ENCODE results near the gene OTUD1. TPM values are rescaled to one million over a fixed set of nuclear protein-coding genes. Genes with fewer than 3 reads are reported as not detected.
"Not testable (repeated sequence)": the region's sequence is repeated elsewhere in the genome, so short reads cannot be mapped to it uniquely, and the experiment has no call there.

The OTUD1 gene
- total RNA-seq, 1 experiment from 2014 or later = 5.7 TPM

DNA sequence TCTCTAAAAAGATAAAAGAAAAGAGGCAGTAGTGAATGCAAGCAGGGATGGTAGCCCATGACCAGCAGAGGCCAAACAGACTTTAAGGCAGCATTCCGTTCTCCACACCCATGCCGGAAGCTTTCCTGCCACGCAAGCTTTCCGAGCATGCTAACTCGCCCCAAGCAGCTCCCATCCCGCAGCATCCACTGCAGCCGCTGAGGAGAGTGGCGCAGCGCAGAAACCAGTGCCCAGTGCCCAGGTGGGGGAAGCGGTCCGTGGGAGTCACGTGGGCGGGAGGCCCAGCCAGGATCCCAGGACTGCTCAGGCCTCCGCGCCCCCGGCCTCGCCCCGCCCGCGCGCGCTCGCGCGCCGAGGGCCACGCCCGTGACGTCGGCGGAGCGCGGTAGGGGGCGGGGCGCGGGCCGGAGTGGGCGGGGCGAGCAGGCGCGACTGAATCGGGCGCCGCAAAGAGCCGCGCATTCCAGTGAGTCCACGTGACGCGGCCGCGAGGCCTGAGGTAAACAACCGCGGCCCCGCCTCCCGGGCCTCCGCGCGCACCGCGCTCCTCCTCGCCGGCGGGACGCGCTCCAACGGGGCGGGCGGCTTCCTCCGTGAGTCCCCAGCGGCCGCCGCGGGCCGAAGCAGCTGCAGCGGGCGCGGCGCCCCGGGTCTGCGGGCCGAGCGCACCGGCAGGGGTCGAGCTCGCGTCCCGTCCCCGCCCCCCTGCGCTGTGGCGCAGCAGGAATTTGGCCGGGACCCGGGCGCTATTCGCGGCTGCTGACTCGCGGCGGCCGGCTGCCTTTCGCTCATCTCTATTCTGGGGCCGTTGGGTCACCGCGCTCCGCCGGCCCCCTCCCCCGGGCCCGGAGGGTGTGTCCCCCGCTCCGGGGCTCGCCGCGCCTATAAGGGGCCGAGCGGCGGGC lies at the start of gene OTUD1 (continued):
- no peak for TF ChIP-seq FOSL1 (IDR thresholded peaks at IDR 0.05; ENCODE audit: low read depth)
- 0 out of 2 replicates have a peak, but pooled peaks have one; percentile 45 for TF ChIP-seq EGR1 (IDR thresholded peaks at IDR 0.05; ENCODE audit: low read depth)
- TF ChIP-seq RAD21 (IDR thresholded peaks at IDR 0.05; ENCODE audit: low read depth) = no peak
- TF ChIP-seq CEBPB (IDR thresholded peaks at IDR 0.05; ENCODE audit: low read depth) = no peak
- TF ChIP-seq, protein P1, sequence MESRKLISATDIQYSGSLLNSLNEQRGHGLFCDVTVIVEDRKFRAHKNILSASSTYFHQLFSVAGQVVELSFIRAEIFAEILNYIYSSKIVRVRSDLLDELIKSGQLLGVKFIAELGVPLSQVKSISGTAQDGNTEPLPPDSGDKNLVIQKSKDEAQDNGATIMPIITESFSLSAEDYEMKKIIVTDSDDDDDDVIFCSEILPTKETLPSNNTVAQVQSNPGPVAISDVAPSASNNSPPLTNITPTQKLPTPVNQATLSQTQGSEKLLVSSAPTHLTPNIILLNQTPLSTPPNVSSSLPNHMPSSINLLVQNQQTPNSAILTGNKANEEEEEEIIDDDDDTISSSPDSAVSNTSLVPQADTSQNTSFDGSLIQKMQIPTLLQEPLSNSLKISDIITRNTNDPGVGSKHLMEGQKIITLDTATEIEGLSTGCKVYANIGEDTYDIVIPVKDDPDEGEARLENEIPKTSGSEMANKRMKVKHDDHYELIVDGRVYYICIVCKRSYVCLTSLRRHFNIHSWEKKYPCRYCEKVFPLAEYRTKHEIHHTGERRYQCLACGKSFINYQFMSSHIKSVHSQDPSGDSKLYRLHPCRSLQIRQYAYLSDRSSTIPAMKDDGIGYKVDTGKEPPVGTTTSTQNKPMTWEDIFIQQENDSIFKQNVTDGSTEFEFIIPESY (IDR thresholded peaks at IDR 0.05; ENCODE audit: extremely low read depth, insufficient replicate concordance, low read length) = no peak
- no peak for TF ChIP-seq JUND (IDR thresholded peaks at IDR 0.05)

DNA sequence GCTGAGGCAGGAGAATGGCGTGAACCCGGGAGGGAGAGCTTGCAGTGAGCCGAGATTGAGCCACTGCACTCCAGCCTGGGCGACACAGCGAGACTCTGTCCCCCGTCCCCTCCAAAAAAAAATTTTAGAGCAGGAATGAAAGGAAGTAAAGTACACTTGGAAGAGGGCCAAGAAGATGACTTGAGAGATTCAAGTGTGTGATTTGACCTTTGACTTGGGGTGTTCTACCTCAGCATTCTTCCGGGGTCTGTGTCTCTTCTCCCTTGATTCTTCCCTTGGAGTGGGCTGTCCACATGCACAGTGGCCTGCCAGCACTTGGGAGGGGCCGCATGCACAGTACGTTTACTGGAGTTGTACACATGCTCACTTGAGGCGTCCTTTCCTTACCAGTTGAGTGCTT lies 48.5 kb upstream of the OTUD1 start:
- H3K79me2 ChIP-seq (ENCODE audit: insufficient read depth, low read length); H3K27ac ChIP-seq (ENCODE audit: low read depth, low read length); CTCF ChIA-PET; POLR2A ChIA-PET; H3K9ac ChIP-seq (ENCODE audit: low read length); H3K4me1 ChIP-seq (ENCODE audit: control insufficient read depth in 1 of 2, insufficient read depth in 2 of 2, low read length in 2 of 2); H3K4me3 ChIP-seq (replicated peaks in 1 of 2; ENCODE audit: low read depth in 1 of 2, low read length in 2 of 2); H2AFZ ChIP-seq (ENCODE audit: low read depth, low read length, poor library complexity, severe bottlenecking); RAD21 ChIA-PET (ENCODE audit: low non-redundant PET in 1 of 2, low total read pairs in 2 of 2, uncharacterized antibody in 2 of 2, unreplicated experiment in 2 of 2); H3K9me2 ChIP-seq (ENCODE audit: insufficient read depth); H3K4me2 ChIP-seq (ENCODE audit: low read length); intact Hi-C loops (cut with micrococcal nuclease); H3K27me3 ChIP-seq (ENCODE audit: insufficient read depth, low read length); ATAC-seq; DNase-seq (ENCODE audit: low read depth, low spot score); H4K20me1 ChIP-seq (ENCODE audit: insufficient read depth); BruUV-seq (replicated peaks); H3K9me3 ChIP-seq (ENCODE audit: control insufficient read depth in 1 of 2, insufficient read depth in 1 of 2, low read depth in 1 of 2, low read length in 2 of 2); H3K36me3 ChIP-seq (ENCODE audit: control insufficient read depth in 1 of 2, insufficient read depth in 2 of 2, low read length in 2 of 2): not testable (repeated sequence)
